Measurements from ENCODE around the gene ENDOG. TPM values are rescaled to one million over a fixed set of nuclear protein-coding genes. Genes with fewer than 3 reads are reported as not detected.

The ENDOG gene
- total RNA-seq, 1 experiment from 2014 or later: 25.8 TPM

DNA sequence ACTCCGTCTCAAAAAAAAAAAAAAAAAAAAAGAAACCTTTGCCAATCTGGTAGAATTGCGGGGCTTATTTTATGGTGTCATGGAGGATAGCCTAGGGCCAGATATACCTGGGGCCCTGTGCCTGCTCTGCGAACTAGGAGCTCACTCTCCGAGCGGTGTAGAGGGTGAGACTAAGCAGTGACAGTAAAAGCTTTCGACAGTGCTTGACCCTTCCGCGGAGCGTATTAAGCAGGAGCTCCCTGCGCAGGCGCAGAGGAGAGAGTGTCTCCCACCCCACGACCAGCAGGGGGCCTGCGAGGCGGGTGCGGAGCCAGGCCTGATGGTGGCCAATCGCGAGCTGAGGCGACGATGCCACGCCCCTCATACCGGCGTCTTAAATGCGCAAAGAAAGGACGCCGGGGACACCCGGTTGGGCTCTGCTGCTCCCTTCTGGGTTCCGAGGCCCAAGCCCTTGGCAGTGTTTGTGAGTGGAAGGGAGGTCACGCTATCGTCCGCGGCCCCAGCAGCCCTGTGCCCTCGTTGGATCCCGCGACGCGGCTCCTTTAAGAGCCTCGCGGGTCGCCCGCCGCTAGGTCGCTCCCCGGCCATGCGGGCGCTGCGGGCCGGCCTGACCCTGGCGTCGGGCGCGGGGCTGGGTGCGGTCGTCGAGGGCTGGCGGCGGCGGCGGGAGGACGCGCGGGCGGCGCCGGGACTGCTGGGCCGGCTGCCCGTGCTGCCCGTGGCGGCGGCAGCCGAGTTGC, at the start of gene ENDOG (continued):
- TF ChIP-seq, protein P1, sequence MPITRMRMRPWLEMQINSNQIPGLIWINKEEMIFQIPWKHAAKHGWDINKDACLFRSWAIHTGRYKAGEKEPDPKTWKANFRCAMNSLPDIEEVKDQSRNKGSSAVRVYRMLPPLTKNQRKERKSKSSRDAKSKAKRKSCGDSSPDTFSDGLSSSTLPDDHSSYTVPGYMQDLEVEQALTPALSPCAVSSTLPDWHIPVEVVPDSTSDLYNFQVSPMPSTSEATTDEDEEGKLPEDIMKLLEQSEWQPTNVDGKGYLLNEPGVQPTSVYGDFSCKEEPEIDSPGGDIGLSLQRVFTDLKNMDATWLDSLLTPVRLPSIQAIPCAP (CRISPR knock-in tag; IDR thresholded peaks at IDR 0.05): no peak
- TF ChIP-seq ATF1 (CRISPR knock-in tag; IDR thresholded peaks at IDR 0.05) (no peak), CBFB (CRISPR knock-in tag; IDR thresholded peaks at IDR 0.05; ENCODE audit: low read depth) (peak; percentile 75; the same call in 1 of the 2 replicates), NR1H2 (CRISPR knock-in tag; IDR thresholded peaks at IDR 0.05) (no peak), NR3C1 (CRISPR knock-in tag; conservative IDR thresholded peaks at IDR 0.05; ENCODE audit: low read depth) (no peak), TEAD4 (CRISPR knock-in tag; IDR thresholded peaks at IDR 0.05) (no peak), ZBTB21 (CRISPR knock-in tag; IDR thresholded peaks at IDR 0.05; ENCODE audit: borderline replicate concordance) (no peak), FOXJ3 (CRISPR knock-in tag; IDR thresholded peaks at IDR 0.05; ENCODE audit: borderline replicate concordance) (no peak), FOXK1 (CRISPR knock-in tag; IDR thresholded peaks at IDR 0.05) (no peak), MYBL2 (CRISPR knock-in tag; IDR thresholded peaks at IDR 0.05) (peak; percentile 75), NFYB (CRISPR knock-in tag; conservative IDR thresholded peaks at IDR 0.05; ENCODE audit: low read depth) (peak; percentile 64), ESRRA (CRISPR knock-in tag; IDR thresholded peaks at IDR 0.05; ENCODE audit: borderline replicate concordance) (no peak), TCF7 (CRISPR knock-in tag; IDR thresholded peaks at IDR 0.05; ENCODE audit: low read depth) (no peak), HMGA2 (CRISPR knock-in tag; IDR thresholded peaks at IDR 0.05) (no peak), GRHL2 (CRISPR knock-in tag; IDR thresholded peaks at IDR 0.05; ENCODE audit: insufficient replicate concordance, severe bottlenecking) (no peak), ELF4 (CRISPR knock-in tag; IDR thresholded peaks at IDR 0.05; ENCODE audit: low read depth) (no peak)
- TF ChIP-seq, protein P2, sequence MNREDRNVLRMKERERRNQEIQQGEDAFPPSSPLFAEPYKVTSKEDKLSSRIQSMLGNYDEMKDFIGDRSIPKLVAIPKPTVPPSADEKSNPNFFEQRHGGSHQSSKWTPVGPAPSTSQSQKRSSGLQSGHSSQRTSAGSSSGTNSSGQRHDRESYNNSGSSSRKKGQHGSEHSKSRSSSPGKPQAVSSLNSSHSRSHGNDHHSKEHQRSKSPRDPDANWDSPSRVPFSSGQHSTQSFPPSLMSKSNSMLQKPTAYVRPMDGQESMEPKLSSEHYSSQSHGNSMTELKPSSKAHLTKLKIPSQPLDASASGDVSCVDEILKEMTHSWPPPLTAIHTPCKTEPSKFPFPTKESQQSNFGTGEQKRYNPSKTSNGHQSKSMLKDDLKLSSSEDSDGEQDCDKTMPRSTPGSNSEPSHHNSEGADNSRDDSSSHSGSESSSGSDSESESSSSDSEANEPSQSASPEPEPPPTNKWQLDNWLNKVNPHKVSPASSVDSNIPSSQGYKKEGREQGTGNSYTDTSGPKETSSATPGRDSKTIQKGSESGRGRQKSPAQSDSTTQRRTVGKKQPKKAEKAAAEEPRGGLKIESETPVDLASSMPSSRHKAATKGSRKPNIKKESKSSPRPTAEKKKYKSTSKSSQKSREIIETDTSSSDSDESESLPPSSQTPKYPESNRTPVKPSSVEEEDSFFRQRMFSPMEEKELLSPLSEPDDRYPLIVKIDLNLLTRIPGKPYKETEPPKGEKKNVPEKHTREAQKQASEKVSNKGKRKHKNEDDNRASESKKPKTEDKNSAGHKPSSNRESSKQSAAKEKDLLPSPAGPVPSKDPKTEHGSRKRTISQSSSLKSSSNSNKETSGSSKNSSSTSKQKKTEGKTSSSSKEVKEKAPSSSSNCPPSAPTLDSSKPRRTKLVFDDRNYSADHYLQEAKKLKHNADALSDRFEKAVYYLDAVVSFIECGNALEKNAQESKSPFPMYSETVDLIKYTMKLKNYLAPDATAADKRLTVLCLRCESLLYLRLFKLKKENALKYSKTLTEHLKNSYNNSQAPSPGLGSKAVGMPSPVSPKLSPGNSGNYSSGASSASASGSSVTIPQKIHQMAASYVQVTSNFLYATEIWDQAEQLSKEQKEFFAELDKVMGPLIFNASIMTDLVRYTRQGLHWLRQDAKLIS (CRISPR knock-in tag; IDR thresholded peaks at IDR 0.05; ENCODE audit: borderline replicate concordance): no peak
- TF ChIP-seq, protein P3, sequence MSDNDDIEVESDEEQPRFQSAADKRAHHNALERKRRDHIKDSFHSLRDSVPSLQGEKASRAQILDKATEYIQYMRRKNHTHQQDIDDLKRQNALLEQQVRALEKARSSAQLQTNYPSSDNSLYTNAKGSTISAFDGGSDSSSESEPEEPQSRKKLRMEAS (CRISPR knock-in tag; IDR thresholded peaks at IDR 0.05): peak; percentile 56; the same call in 1 of the 2 replicates
- TF ChIP-seq, protein P4, sequence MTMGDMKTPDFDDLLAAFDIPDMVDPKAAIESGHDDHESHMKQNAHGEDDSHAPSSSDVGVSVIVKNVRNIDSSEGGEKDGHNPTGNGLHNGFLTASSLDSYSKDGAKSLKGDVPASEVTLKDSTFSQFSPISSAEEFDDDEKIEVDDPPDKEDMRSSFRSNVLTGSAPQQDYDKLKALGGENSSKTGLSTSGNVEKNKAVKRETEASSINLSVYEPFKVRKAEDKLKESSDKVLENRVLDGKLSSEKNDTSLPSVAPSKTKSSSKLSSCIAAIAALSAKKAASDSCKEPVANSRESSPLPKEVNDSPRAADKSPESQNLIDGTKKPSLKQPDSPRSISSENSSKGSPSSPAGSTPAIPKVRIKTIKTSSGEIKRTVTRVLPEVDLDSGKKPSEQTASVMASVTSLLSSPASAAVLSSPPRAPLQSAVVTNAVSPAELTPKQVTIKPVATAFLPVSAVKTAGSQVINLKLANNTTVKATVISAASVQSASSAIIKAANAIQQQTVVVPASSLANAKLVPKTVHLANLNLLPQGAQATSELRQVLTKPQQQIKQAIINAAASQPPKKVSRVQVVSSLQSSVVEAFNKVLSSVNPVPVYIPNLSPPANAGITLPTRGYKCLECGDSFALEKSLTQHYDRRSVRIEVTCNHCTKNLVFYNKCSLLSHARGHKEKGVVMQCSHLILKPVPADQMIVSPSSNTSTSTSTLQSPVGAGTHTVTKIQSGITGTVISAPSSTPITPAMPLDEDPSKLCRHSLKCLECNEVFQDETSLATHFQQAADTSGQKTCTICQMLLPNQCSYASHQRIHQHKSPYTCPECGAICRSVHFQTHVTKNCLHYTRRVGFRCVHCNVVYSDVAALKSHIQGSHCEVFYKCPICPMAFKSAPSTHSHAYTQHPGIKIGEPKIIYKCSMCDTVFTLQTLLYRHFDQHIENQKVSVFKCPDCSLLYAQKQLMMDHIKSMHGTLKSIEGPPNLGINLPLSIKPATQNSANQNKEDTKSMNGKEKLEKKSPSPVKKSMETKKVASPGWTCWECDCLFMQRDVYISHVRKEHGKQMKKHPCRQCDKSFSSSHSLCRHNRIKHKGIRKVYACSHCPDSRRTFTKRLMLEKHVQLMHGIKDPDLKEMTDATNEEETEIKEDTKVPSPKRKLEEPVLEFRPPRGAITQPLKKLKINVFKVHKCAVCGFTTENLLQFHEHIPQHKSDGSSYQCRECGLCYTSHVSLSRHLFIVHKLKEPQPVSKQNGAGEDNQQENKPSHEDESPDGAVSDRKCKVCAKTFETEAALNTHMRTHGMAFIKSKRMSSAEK (CRISPR knock-in tag; IDR thresholded peaks at IDR 0.05; ENCODE audit: borderline replicate concordance): no peak
- TF ChIP-seq, protein P5, sequence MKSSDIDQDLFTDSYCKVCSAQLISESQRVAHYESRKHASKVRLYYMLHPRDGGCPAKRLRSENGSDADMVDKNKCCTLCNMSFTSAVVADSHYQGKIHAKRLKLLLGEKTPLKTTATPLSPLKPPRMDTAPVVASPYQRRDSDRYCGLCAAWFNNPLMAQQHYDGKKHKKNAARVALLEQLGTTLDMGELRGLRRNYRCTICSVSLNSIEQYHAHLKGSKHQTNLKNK (CRISPR knock-in tag; IDR thresholded peaks at IDR 0.05): no peak
- TF ChIP-seq, protein P6, sequence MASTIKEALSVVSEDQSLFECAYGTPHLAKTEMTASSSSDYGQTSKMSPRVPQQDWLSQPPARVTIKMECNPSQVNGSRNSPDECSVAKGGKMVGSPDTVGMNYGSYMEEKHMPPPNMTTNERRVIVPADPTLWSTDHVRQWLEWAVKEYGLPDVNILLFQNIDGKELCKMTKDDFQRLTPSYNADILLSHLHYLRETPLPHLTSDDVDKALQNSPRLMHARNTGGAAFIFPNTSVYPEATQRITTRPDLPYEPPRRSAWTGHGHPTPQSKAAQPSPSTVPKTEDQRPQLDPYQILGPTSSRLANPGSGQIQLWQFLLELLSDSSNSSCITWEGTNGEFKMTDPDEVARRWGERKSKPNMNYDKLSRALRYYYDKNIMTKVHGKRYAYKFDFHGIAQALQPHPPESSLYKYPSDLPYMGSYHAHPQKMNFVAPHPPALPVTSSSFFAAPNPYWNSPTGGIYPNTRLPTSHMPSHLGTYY (CRISPR knock-in tag; IDR thresholded peaks at IDR 0.05): no peak
- TF ChIP-seq, protein P7, sequence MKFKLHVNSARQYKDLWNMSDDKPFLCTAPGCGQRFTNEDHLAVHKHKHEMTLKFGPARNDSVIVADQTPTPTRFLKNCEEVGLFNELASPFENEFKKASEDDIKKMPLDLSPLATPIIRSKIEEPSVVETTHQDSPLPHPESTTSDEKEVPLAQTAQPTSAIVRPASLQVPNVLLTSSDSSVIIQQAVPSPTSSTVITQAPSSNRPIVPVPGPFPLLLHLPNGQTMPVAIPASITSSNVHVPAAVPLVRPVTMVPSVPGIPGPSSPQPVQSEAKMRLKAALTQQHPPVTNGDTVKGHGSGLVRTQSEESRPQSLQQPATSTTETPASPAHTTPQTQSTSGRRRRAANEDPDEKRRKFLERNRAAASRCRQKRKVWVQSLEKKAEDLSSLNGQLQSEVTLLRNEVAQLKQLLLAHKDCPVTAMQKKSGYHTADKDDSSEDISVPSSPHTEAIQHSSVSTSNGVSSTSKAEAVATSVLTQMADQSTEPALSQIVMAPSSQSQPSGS (CRISPR knock-in tag; IDR thresholded peaks at IDR 0.05; ENCODE audit: borderline replicate concordance, low read depth): no peak
- TF ChIP-seq, protein P8, sequence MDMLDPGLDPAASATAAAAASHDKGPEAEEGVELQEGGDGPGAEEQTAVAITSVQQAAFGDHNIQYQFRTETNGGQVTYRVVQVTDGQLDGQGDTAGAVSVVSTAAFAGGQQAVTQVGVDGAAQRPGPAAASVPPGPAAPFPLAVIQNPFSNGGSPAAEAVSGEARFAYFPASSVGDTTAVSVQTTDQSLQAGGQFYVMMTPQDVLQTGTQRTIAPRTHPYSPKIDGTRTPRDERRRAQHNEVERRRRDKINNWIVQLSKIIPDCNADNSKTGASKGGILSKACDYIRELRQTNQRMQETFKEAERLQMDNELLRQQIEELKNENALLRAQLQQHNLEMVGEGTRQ (CRISPR knock-in tag; IDR thresholded peaks at IDR 0.05): no peak
- TF ChIP-seq, protein P9, sequence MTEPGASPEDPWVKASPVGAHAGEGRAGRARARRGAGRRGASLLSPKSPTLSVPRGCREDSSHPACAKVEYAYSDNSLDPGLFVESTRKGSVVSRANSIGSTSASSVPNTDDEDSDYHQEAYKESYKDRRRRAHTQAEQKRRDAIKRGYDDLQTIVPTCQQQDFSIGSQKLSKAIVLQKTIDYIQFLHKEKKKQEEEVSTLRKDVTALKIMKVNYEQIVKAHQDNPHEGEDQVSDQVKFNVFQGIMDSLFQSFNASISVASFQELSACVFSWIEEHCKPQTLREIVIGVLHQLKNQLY (CRISPR knock-in tag; IDR thresholded peaks at IDR 0.05): no peak

Data from WTC11 (cell line).